ENCODE data around the gene CENPS.
A peak's percentile ranks its signal among the peaks of the same experiment; 100 is the strongest.
"Not testable (repeated sequence)": the region's sequence is repeated elsewhere in the genome, so short reads cannot be mapped to it uniquely, and the experiment has no call there.

Gene CENPS

GRCh38 chr1:10419351-10419750 is 10.9 kb upstream of the CENPS start:
- H3K4me3 ChIP-seq (ENCODE audit: control insufficient read depth, low read depth, low read length), result no peak overlapping the region
- no peak for DNase-seq (ENCODE audit: low read depth)
- no peak for TF ChIP-seq CTCF (IDR thresholded peaks at IDR 0.05; ENCODE audit: control insufficient read depth, insufficient read depth, low read depth, low read length, missing control alignments)

GRCh38 chr1:10421637-10422036 is 8.6 kb upstream of the CENPS start:
- DNase-seq (ENCODE audit: low read depth), result no peak
- no peak overlapping the region for H3K4me3 ChIP-seq (ENCODE audit: control insufficient read depth, low read depth, low read length)
- TF ChIP-seq CTCF (IDR thresholded peaks at IDR 0.05; ENCODE audit: control insufficient read depth, insufficient read depth, low read depth, low read length, missing control alignments), result no peak

GRCh38 chr1:10424034-10424433 is 6.2 kb upstream of the CENPS start:
- TF ChIP-seq CTCF (IDR thresholded peaks at IDR 0.05; ENCODE audit: control insufficient read depth, insufficient read depth, low read depth, low read length, missing control alignments), result no peak
- H3K4me3 ChIP-seq (ENCODE audit: control insufficient read depth, low read depth, low read length), result no peak overlapping the region
- DNase-seq (ENCODE audit: low read depth), result no peak

- no peak for DNase-seq (ENCODE audit: low read depth)
- TF ChIP-seq CTCF (IDR thresholded peaks at IDR 0.05; ENCODE audit: control insufficient read depth, insufficient read depth, low read depth, low read length, missing control alignments), result no peak
- no peak overlapping the region for H3K4me3 ChIP-seq (ENCODE audit: control insufficient read depth, low read depth, low read length)
These were observed 5.6 kb upstream of the CENPS start for GRCh38 chr1:10424651-10425050.

GRCh38 chr1:10425826-10426534 is 4.3 kb upstream of the CENPS start:
- H3K4me3 ChIP-seq (ENCODE audit: control insufficient read depth, low read depth, low read length); DNase-seq (ENCODE audit: low read depth): not testable (repeated sequence)

- not testable (repeated sequence) for DNase-seq (ENCODE audit: low read depth); H3K4me3 ChIP-seq (ENCODE audit: control insufficient read depth, low read depth, low read length)
These were observed 3.7 kb upstream of the CENPS start for GRCh38 chr1:10426535-10426848.

- TF ChIP-seq CTCF (IDR thresholded peaks at IDR 0.05; ENCODE audit: control insufficient read depth, insufficient read depth, low read depth, low read length, missing control alignments), result no peak
- DNase-seq (ENCODE audit: low read depth), result no peak
- H3K4me3 ChIP-seq (ENCODE audit: control insufficient read depth, low read depth, low read length), result no peak overlapping the region
These were observed 1.2 kb upstream of the CENPS start for GRCh38 chr1:10428984-10429383.

GRCh38 chr1:10429868-10430215 is 391 bp upstream of the CENPS start:
- H3K4me3 ChIP-seq (ENCODE audit: control insufficient read depth, low read depth, low read length), result peak overlapping the region; percentile 86
- no peak for TF ChIP-seq CTCF (IDR thresholded peaks at IDR 0.05; ENCODE audit: control insufficient read depth, insufficient read depth, low read depth, low read length, missing control alignments)
- DNase-seq (ENCODE audit: low read depth), result no peak

Data from AG09309 (cell line).